Thyroid gland (tissue), 4 donors: ENCODE data around the gene ZNF365.

Experiments
- CTCF ChIP-seq, 6 experiments: fragments of 200-600 bp in 3 of 6; fragments of 450-650 bp in 3 of 6; sonication (generic) in 3 of 6; IDR thresholded peaks; one replicate each; pipeline ENCODE4 v1.5.1; 2016 to 2019; ENCODE audit warnings: antibody characterized with exemption in 6 of 6, mild to moderate bottlenecking in 2 of 6, inconsistent platforms in 1 of 6, moderate library complexity in 1 of 6
- POLR2A ChIP-seq, 2 donors: fragments of 450-650 bp; IDR thresholded peaks; one replicate each; pipeline ENCODE4 v1.6.1; 2017; ENCODE audit warnings: antibody characterized with exemption in 2 of 2, mild to moderate bottlenecking in 2 of 2, moderate library complexity in 1 of 2

GRCh38 chr10:62374862-62375710, 917 bp downstream of the ZNF365 start:
- no peak for TF ChIP-seq CTCF (IDR thresholded peaks at IDR 0.05)
- TF ChIP-seq POLR2A (IDR thresholded peaks at IDR 0.05), result no peak
